ENCODE results near the gene NWD2.
"Not testable (repeated sequence)": the region's sequence is repeated elsewhere in the genome, so short reads cannot be mapped to it uniquely, and the experiment has no call there.

- TF ChIP-seq CTCF (IDR thresholded peaks at IDR 0.05; ENCODE audit: low read depth, low read length, poor library complexity, severe bottlenecking); EZH2phosphoT487 (IDR thresholded peaks at IDR 0.05; ENCODE audit: borderline replicate concordance, low read length): not testable (repeated sequence)
Measured at GRCh38 chr4:37204740-37205139, 39.8 kb upstream of the NWD2 start.
